Right lobe of liver (tissue), 4 donors: ENCODE results near the gene CBR1.

Experiments used
- CTCF ChIP-seq, 4 donors: fragments of 200-600 bp in 3 of 4; fragments of 450-650 bp in 1 of 4; IDR thresholded peaks; one replicate each; pipeline versions ENCODE4 v1.5.1 to v1.8.0; 2016 to 2022; ENCODE audit warnings: antibody characterized with exemption in 4 of 4, mild to moderate bottlenecking in 2 of 4
- POLR2A ChIP-seq: fragments of 450-650 bp; IDR thresholded peaks from one replicate; pipeline ENCODE4 v1.6.1; 2017; ENCODE audit warnings: antibody characterized with exemption, mild to moderate bottlenecking
- donor health status: DM: no; HTN: no; CAD: no.
- donor health status: DM: no; HTN: no; CAD: no.
- donor health status: DM: no; HTN: yes; CAD: no.

- TF ChIP-seq CTCF (IDR thresholded peaks at IDR 0.05), result no peak
- no peak for TF ChIP-seq POLR2A
These were observed 16.7 kb upstream of the CBR1 start for GRCh38 chr21:36052860-36053714.
